Activated CD8-positive, alpha-beta memory T cell treated with anti-CD3 and anti-CD28 coated beads for 1 hour (primary cell): ENCODE results near the gene USP25.

Experiments
- DNase-seq, 2 donors: peaks; one replicate each; pipeline ENCODE4 v3.0.0-alpha.2; 2020; ENCODE audit warnings: low read depth in 1 of 2; ENCODE audit errors: extremely low read depth in 1 of 2

The USP25 gene

DNA sequence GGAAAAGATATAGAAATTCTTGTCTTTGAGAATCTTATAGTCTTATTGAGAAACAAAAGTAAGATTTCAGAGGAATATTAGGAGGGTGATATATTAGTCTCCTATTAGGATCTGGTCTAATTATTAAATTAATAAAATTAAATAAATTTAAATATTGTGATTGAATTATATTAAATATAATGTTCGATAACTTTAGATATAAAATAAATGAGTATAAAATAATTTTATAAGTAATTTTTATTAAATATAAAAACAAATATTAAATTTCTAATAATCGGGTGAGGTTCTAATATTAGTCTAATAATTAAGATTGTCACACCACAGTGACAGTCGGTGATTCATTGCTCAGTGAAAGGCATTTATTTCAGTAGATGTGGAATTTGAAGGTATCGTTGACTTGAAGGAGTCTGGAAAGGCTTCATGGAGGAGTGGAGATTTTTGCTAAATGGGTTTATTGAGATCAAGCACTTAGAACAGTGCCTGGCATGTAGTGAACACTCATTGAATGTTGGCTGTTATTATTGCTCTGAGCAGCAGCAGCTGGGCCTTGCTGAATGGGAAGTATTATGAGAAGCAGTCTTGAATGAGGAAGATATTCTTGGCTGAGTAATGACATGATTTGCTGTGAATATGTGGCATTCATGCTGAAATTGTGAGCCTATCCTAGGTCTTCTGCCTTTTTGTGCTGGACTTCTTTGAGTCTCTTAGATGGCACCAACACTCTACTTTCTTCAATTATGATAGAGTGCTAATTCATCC lies 74.6 kb downstream of the USP25 start:
- DNase-seq, result no peak

DNA sequence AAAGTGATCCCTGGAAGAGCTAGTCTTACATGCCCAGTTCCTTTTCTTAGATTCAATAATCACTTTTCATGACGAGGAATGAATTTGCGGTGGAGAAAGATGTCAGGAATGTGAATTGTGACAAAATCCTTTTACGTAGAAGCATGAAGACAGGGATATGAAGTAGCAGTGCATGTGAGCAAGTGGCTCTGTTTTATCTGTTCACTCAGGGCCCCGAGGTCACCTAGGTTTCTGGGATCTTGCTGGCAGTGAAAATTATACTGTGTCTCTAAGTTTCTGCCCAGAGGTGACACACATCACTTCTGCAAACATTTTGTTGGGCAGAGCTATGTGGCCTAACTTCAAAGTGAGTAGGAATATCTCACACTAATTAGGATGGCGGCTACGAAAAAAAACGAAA lies 79.3 kb downstream of the USP25 start:
- DNase-seq, result no peak

DNA sequence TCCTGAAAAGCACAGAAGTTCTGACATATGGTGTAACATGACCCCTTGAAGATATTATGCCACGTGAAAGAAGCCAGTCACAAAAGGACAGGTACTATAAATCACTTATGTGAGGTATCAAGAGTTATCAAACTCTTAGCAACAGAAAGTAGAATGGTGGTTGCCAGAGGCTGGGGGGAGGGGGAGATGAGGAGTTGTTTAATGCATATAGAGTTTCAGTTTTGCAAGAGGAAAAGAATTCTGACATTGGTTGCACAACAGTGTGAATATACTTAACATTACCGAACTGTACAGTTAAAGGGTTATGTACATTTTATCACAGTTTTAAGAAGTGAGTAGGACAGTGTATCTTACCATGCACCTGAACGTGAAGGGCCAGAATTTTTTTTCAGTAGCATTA lies 80.0 kb downstream of the USP25 start:
- no peak for DNase-seq

GRCh38 chr21:15815285-15815684 lies 85.5 kb downstream of the USP25 start:
- no peak for DNase-seq

DNA sequence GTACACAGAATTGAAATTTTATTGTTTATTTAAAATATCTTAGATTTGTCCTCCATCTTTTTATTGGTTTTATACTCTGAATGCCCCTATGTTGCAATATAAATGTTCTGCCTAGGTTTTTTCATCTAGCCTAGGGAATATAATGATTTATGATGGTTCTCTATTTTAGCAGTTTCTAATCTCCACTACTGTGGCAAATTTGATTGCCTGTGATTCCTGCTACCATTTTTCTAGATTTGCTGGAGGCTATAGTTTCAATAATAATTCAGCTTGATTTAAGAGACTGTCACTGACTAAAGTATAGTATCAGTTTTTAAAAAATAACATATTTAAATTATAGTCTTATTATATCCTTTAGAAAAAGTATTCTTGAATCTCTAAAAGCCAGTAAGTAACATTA lies 90.5 kb downstream of the USP25 start:
- DNase-seq, result no peak

- no peak for DNase-seq
Observed at GRCh38 chr21:15820852-15821379, 91.1 kb downstream of the USP25 start.

DNA sequence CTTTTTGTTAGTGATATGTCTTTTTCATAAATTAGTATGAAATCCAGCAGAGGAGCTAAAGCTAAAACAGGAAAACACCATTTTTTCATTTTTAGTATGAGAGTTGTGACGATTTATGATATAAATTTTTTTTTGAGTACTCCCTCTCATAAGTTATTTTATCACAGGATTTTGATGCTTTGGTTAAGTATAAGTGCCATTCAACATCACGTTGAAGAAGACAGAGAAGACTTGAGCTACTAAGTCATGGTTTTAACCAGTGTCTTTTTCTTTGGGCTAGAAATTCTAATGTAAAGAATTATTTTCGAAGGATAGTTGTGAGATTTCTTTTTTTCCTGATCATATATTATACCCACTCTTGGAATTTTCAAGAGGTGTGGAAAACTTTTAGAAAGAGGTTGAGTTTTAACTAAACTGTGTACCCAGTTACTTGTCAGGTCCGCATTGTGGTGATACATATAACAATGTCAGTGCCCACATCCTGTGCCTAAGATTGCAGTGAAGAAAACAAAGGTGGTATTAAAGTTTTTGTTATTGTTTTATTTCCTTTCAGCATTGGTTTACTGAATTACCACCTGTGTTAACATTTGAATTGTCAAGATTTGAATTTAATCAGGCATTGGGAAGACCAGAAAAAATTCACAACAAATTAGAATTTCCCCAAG lies 93.8 kb downstream of the USP25 start:
- no peak for DNase-seq

- no peak for DNase-seq
Observed at GRCh38 chr21:15825700-15826099, 95.9 kb downstream of the USP25 start.

- no peak for DNase-seq
Observed at GRCh38 chr21:15826147-15826780, 96.5 kb downstream of the USP25 start.

GRCh38 chr21:15826908-15827601 lies 97.3 kb downstream of the USP25 start:
- DNase-seq, result no peak

- DNase-seq, result no peak
Observed at GRCh38 chr21:15831497-15831896, 101.7 kb downstream of the USP25 start.

- no peak for DNase-seq
Observed at GRCh38 chr21:15837645-15838044, 107.9 kb downstream of the USP25 start.

DNA sequence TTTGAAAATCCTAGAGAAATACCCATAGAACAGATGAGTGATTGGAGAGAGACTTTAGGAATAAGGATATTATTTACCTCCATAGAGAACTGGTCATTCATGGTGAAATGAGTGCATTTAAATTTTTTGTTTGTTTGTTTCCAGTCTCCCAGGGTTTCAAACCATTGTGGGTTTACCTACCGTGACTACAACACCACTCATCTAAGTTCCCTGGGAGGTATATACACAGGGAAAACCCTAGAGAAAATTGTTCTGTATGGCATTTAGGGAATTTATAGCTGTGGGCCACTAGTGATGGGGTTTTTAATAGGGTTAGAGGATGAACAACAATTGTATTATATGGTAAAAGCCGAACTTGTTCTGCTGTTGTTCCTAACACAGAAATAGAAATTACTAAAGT lies 109.2 kb downstream of the USP25 start:
- no peak for DNase-seq

GRCh38 chr21:15839601-15840000 lies 109.8 kb downstream of the USP25 start:
- no peak for DNase-seq

DNA sequence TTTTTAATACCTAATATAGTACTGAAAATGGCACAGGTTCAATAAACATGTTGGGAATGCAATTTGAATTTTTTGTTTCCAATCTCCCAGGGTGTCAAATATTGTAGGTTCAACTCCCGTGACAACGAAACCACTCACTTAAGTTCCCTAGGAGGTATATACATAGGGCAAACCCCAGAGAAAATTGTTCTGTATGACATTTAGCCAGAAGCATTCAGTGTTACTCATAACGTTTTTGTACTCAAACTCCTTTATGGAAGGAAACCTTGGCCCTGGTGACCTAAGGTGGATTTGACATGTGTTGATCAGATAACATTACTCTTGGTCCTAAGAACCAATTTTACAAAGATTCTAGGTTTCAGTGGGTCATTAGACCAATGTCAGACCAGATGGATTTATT lies 110.6 kb downstream of the USP25 start:
- DNase-seq, result no peak

- no peak for DNase-seq
Observed at GRCh38 chr21:15841856-15842564, 112.2 kb downstream of the USP25 start.

GRCh38 chr21:15842565-15842880 lies 112.7 kb downstream of the USP25 start:
- DNase-seq, result no peak

DNA sequence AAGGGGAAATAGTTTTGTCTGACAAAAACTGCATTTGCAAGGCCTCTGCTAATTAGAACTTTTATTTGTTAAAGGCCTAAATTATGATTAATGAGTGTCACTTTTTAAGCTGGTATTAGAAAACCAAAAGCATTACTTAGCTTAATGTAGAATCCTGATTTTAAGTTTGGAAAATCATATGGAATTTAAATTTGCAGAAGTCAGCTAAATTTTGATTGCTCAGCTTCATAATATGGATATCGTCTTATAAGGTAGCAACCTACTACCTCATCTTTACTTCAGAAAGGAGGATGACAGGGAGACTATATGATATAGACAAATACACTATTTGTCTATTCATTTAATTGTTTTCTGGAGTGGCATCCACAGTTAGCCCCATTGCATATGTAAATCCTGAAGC lies 114.0 kb downstream of the USP25 start:
- no peak for DNase-seq

DNA sequence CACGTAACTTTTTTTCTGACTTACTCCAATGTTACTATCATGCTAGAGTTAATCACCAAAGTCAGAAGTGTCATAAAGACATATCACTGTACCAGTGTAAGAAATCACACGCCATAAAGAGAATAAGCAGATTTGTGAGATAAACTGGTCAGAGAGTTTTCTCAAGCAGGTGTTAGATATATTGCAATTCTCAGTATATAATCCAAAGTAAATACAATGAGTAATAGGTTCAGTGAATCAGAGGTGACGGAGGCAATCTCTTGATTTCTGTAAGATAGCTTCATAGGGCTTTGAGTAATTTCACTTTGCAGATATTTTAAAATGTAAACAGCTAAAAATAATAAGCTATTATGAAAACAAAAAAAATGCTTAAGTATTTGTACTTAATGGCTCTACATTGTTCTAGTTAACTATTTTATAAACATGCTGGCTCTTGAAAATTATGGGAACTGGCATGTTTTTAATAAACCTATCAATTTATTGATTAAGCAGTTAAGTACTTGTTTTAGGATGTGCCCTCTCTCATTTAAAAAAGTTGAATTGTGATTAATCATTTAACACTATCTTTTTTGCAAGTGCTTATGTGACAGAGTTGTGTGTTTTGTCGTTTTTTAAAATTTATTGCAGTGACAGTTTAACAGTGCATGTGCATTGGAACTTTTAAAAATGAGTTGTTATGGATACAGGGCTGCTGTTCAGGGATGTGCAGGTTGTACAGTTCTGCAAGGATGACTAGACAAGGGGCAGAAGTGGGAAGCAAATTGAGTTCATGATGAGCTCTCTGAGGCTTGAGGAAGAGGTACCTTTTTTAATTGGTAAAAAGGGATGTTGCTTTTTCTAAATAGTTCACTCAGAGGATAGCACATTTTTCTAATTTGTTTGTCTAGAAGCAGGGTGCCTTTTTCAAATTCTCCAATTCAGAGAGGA lies 119.1 kb downstream of the USP25 start:
- no peak for DNase-seq

GRCh38 chr21:15849927-15850326 lies 120.1 kb downstream of the USP25 start:
- DNase-seq, result no peak
